Fibroblast of villous mesenchyme (primary cell): ENCODE data around the gene CEP44. TPM values are rescaled to one million over a fixed set of nuclear protein-coding genes. Genes with fewer than 3 reads are reported as not detected.
"Not testable (repeated sequence)": the region's sequence is repeated elsewhere in the genome, so short reads cannot be mapped to it uniquely, and the experiment has no call there.

Experiments used
- DNase-seq: peaks from one replicate; pipeline ENCODE4 v3.0.0-alpha.2; 2010; ENCODE audit warnings: low read depth
- H3K4me3 ChIP-seq: 2 replicates; pipeline ENCODE4 v1.5.1; 2011; ENCODE audit warnings: low read depth, mild to moderate bottlenecking, low read length
- CTCF ChIP-seq: IDR thresholded peaks from 2 replicates; pipeline ENCODE4 v1.5.1; 2012; ENCODE audit warnings: low read depth, mild to moderate bottlenecking, low read length; ENCODE audit not compliant: insufficient read depth
- total RNA-seq: library from RNA; depleted of rRNA; stranded (reverse); fragments of >200 nt; gene quantifications from 2 replicates; pipeline ENCODE4 v1.2.3, GENCODE V29; 2012

Gene CEP44
- total RNA-seq, 1 donor = 16.0 TPM

GRCh38 chr4:174365018-174365587 is 81.4 kb downstream of the CEP44 start:
- DNase-seq = peak; percentile 49
- TF ChIP-seq CTCF = peak; percentile 42
- no peak overlapping the region for H3K4me3 ChIP-seq

GRCh38 chr4:174369985-174370384 is 86.3 kb downstream of the CEP44 start:
- DNase-seq = no peak
- no peak overlapping the region for H3K4me3 ChIP-seq
- no peak for TF ChIP-seq CTCF

- DNase-seq = no peak
- no peak for TF ChIP-seq CTCF
- no peak overlapping the region for H3K4me3 ChIP-seq
Measured at GRCh38 chr4:174373821-174374220, 90.1 kb downstream of the CEP44 start.

GRCh38 chr4:174375422-174375821 is 91.7 kb downstream of the CEP44 start:
- no peak for TF ChIP-seq CTCF
- DNase-seq = no peak
- H3K4me3 ChIP-seq = no peak overlapping the region

GRCh38 chr4:174377613-174378012 is 93.9 kb downstream of the CEP44 start:
- no peak for DNase-seq
- TF ChIP-seq CTCF = no peak
- H3K4me3 ChIP-seq = no peak overlapping the region

- TF ChIP-seq CTCF = no peak
- DNase-seq = no peak
- no peak overlapping the region for H3K4me3 ChIP-seq
Measured at GRCh38 chr4:174378951-174379350, 95.2 kb downstream of the CEP44 start.

GRCh38 chr4:174380206-174380605 is 96.5 kb downstream of the CEP44 start:
- DNase-seq, H3K4me3 ChIP-seq: not testable (repeated sequence)
